Measurements from ENCODE around the gene CHCHD1. TPM values are rescaled to one million over a fixed set of nuclear protein-coding genes. Genes with fewer than 3 reads are reported as not detected.
A peak's percentile ranks its signal among the peaks of the same experiment; 100 is the strongest.

The CHCHD1 gene
- total and polyA plus RNA-seq, 3 experiments from 2014 or later: 35.8 to 52.6 (median 37.2) TPM

DNA sequence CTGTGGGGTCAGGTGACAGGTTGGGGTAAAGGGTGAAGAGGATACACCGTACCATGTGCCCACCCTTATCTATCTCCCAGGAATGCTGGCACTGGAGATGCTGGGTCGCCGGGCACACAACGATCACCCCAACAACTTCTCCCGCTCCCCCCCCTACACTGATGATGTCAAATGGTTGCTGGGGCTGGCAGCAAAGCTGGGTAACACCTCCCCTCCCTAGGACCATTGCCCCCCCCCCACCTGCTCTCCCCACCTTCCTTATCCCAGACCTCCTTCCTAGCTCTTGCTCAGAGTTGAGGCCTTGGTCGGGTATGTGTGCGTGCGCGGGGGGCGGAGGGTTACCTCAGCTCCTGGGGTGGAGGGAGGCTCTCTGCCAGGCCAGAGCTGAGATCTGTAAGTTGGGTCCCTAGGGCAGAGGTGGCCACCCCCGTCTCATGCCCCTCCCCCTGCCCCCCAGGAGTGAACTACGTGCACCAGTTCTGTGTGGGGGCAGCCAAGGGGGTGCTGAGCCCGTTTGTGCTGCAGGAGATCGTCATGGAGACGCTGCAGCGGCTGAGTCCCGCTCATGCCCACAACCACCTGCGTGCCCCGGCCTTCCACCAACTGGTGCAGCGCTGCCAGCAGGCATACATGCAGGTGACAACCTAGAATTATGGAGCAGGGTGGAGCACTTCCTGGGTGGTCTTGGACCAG lies 18.9 kb downstream of the CHCHD1 start:
- Mint-ChIP-seq H3K27ac (peak overlapping the region in 1 of 8 donors; percentile 7), H3K9me3 (no peaks in the 10 kb centered on the region), H3K4me3 (no peak overlapping the region), H3K4me1 (peaks cover 2 to 9% (median 4%) of the 10 kb centered on the region in 3 donors), H3K27me3 (peaks cover 0 to 2% of the 10 kb centered on the region in 2 donors), H3K36me3 (peaks cover 0 to 88% (median 24%) of the 10 kb centered on the region in 3 donors)
- Histone ChIP-seq H3K9me3 (ENCODE audit: low read length) (no peaks in the 10 kb centered on the region), H3K27ac (ENCODE audit: low read depth, low read length) (no peak overlapping the region), H3K4me1 (ENCODE audit: insufficient read depth, low read length) (no peaks in the 10 kb centered on the region), H3K4me3 (ENCODE audit: low read length) (no peak overlapping the region), H3K27me3 (ENCODE audit: insufficient read depth, low read length, poor library complexity, severe bottlenecking) (no peaks in the 10 kb centered on the region), H3K36me3 (ENCODE audit: insufficient read depth, low read length) (peaks cover 47% of the 10 kb centered on the region)
- POLR2A ChIA-PET: no interaction called here
- CTCF ChIA-PET: no interaction called here
- no peak for DNase-seq

DNA sequence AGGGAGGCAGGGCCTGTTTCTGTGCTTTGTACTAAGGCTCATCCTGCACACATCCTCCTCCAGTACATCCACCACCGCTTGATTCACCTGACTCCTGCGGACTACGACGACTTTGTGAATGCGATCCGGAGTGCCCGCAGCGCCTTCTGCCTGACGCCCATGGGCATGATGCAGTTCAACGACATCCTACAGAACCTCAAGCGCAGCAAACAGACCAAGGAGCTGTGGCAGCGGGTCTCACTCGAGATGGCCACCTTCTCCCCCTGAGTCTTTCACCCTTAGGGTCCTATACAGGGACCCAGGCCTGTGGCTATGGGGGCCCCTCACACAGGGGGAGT lies 19.4 kb downstream of the CHCHD1 start:
- DNase-seq: no peak
- peaks cover 0 to 2% (median 0%) of the 10 kb centered on the region in 5 donors for H3K9me3 Mint-ChIP-seq
- peaks cover 4% of the 10 kb centered on the region for H3K4me1 ChIP-seq (ENCODE audit: insufficient read depth, low read length)
- H3K9me3 ChIP-seq (ENCODE audit: low read length): no peaks in the 10 kb centered on the region
- H3K36me3 Mint-ChIP-seq: peaks cover 0 to 88% (median 27%) of the 10 kb centered on the region in 3 donors
- ChIA-PET CTCF (no interaction called here), POLR2A (no interaction called here)
- peaks cover 51% of the 10 kb centered on the region for H3K36me3 ChIP-seq (ENCODE audit: insufficient read depth, low read length)
- no peaks in the 10 kb centered on the region for H3K27me3 ChIP-seq (ENCODE audit: insufficient read depth, low read length, poor library complexity, severe bottlenecking)
- peak overlapping the region in 1 of 8 donors; percentile 30 for H3K27ac Mint-ChIP-seq
- H3K4me3 ChIP-seq (ENCODE audit: low read length): no peak overlapping the region
- H3K4me1 Mint-ChIP-seq: peaks cover 7 to 14% (median 9%) of the 10 kb centered on the region in 3 donors
- no peak overlapping the region for H3K27ac ChIP-seq (ENCODE audit: low read depth, low read length)
- H3K4me3 Mint-ChIP-seq: no peak overlapping the region
- peaks cover 0 to 2% of the 10 kb centered on the region in 2 donors for H3K27me3 Mint-ChIP-seq

DNA sequence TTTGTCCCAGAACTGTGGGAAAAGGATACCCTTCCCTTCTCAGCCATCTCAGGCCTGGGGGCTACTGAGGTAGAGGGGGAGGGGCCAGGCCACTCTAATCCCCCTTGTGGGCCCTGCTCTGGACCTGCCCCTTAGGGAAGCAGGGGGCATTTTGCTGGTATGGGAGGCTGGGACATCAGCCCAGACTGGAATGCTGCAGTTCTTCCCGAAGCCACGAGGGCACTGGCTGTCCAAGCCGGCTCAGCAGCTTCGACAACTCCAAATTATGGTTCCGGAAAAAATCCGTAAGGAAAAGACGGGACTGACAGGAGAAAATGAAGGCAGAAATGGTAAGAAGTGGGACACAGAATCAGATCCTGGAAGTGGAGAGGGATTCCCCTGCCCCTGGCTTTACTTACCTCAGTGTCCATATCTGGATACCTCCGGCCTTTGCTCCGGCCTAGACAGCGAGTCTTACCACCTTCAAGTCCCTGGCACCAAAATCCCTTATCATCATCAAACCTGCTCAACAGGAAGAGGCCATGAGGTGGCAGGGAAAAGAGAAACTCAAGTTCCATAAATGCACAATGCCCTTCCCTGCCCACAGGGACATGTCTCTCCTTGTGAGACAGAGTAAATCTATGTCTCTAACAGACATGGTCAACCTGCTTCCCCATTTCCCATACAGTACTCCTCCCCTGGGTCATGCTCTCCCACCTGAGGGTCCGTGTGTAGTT lies 20.6 kb downstream of the CHCHD1 start:
- H3K27me3 ChIP-seq (ENCODE audit: insufficient read depth, low read length, poor library complexity, severe bottlenecking): no peaks in the 10 kb centered on the region
- peaks cover 6 to 89% (median 31%) of the 10 kb centered on the region in 3 donors for H3K36me3 Mint-ChIP-seq
- peaks cover 16% of the 10 kb centered on the region for H3K4me1 ChIP-seq (ENCODE audit: insufficient read depth, low read length)
- H3K4me1 Mint-ChIP-seq: peaks cover 19 to 26% (median 21%) of the 10 kb centered on the region in 3 donors
- no peak overlapping the region for H3K27ac ChIP-seq (ENCODE audit: low read depth, low read length)
- peak overlapping the region in 4 of 8 donors; percentile 43 to 93 (median 68) for H3K27ac Mint-ChIP-seq
- peaks cover 52% of the 10 kb centered on the region for H3K36me3 ChIP-seq (ENCODE audit: insufficient read depth, low read length)
- no peak for DNase-seq
- peaks cover 0 to 2% (median 0%) of the 10 kb centered on the region in 5 donors for H3K9me3 Mint-ChIP-seq
- H3K27me3 Mint-ChIP-seq: peaks cover 0 to 2% of the 10 kb centered on the region in 2 donors
- H3K4me3 ChIP-seq (ENCODE audit: low read length): no peak overlapping the region
- no peak overlapping the region for H3K4me3 Mint-ChIP-seq
- H3K9me3 ChIP-seq (ENCODE audit: low read length): no peaks in the 10 kb centered on the region
- CTCF ChIA-PET: no interaction called here
- POLR2A ChIA-PET: no interaction called here

DNA sequence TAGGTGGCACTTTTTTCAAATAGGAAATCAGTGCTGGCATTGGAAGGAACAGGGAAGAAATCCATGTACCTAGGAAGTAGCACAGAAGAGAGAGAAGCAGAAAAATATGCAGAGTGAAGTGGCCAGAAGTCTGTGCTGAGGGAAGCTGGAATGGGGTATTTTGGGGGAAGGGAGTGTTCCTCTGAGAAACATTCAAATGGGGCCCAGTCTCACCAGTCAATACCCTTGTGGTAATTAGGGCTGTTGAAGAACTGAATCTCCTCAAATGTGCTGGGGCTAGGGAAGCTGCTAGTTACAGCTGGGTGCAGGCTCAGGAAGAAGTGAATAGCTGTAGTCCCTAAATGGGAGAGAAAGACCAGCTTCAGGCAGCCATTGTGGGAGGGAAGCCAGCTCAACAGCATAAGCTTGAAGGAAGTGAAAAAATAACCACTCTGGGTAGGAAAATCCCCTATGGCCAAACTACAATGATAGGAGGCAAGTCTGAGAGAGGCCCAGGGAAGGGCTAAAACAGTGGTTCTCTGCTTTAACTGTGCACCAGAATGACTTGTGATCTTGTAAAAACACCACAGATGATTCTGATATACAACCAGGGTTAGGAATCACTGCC lies 21.9 kb downstream of the CHCHD1 start:
- Histone ChIP-seq H3K4me3 (ENCODE audit: low read length) (no peak overlapping the region), H3K36me3 (ENCODE audit: insufficient read depth, low read length) (peaks cover 63% of the 10 kb centered on the region), H3K27me3 (ENCODE audit: insufficient read depth, low read length, poor library complexity, severe bottlenecking) (no peaks in the 10 kb centered on the region), H3K9me3 (ENCODE audit: low read length) (no peaks in the 10 kb centered on the region), H3K4me1 (ENCODE audit: insufficient read depth, low read length) (peaks cover 27% of the 10 kb centered on the region), H3K27ac (ENCODE audit: low read depth, low read length) (no peak overlapping the region)
- CTCF ChIA-PET: no interaction called here
- no peak for DNase-seq
- peaks cover 0 to 2% of the 10 kb centered on the region in 2 donors for H3K27me3 Mint-ChIP-seq
- H3K4me1 Mint-ChIP-seq: peaks cover 27 to 39% (median 29%) of the 10 kb centered on the region in 3 donors
- H3K4me3 Mint-ChIP-seq: no peak overlapping the region
- peaks cover 6 to 89% (median 27%) of the 10 kb centered on the region in 3 donors for H3K36me3 Mint-ChIP-seq
- H3K9me3 Mint-ChIP-seq: peaks cover 0 to 2% (median 0%) of the 10 kb centered on the region in 5 donors
- POLR2A ChIA-PET: interaction anchor here (0.7 to 1.1 kb wide), 2 partner anchors 21 to 31 kb away, joined by 3 read pairs; no protein-coding TSS in a partner anchor
- peak overlapping the region in 6 of 8 donors; percentile 45 to 68 (median 54) for H3K27ac Mint-ChIP-seq

DNA sequence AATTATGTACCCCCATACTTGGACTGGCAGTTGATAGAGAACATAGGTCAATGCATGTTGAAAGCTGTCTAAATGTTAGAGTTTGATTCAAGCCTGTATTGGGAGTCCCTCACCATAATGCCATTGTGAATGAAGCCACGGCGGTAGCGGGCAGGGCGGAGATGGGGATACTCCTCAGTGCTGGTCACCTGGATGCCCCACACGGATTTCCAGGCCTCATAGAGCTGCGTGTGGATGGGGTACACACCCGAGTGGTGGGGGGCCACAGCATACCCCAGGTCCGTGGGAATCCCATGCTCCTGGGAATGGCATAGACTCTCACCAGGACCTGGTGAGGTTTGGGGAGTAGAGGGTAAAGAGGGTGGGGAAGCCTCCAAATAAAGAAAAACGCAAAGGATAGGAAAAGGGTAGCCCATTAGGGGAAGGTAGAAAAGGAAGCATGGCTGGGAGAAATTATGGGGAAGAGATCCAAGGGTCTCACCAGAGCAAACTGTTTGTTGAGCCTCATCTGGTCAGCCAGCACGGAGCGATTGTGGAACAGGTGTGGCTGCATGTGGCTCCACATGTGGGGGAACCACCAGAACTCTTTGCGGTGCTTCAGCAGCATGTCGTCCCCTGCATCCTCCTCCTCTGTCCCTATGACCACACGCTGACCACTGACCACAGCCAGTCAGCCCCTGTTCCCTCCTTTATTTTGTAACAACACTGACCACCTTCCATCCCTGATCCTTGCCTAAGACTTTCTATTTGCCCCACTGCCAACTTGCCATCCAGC lies 24.5 kb downstream of the CHCHD1 start:
- H3K4me1 ChIP-seq (ENCODE audit: insufficient read depth, low read length): peaks cover 41% of the 10 kb centered on the region
- DNase-seq: no peak
- ChIA-PET POLR2A (interaction anchor here (0.6 kb wide), 1 partner anchor 27 kb away, joined by 5 read pairs; no protein-coding TSS in a partner anchor), CTCF (interaction anchor here (1.0 kb wide), 1 partner anchor 73 kb away, joined by 3 read pairs; no protein-coding TSS in a partner anchor)
- Mint-ChIP-seq H3K4me3 (peak overlapping the region in 2 of 7 donors; percentile 30 to 31), H3K27me3 (no peaks in the 10 kb centered on the region), H3K9me3 (peaks cover 0 to 2% (median 0%) of the 10 kb centered on the region in 5 donors), H3K4me1 (peaks cover 41 to 59% (median 48%) of the 10 kb centered on the region in 3 donors), H3K36me3 (peaks cover 6 to 83% (median 29%) of the 10 kb centered on the region in 3 donors), H3K27ac (peak overlapping the region; percentile 4 to 82 (median 43))
- no peak overlapping the region for H3K27ac ChIP-seq (ENCODE audit: low read depth, low read length)
- peaks cover 60% of the 10 kb centered on the region for H3K36me3 ChIP-seq (ENCODE audit: insufficient read depth, low read length)
- no peak overlapping the region for H3K4me3 ChIP-seq (ENCODE audit: low read length)
- no peaks in the 10 kb centered on the region for H3K27me3 ChIP-seq (ENCODE audit: insufficient read depth, low read length, poor library complexity, severe bottlenecking)
- no peaks in the 10 kb centered on the region for H3K9me3 ChIP-seq (ENCODE audit: low read length)

DNA sequence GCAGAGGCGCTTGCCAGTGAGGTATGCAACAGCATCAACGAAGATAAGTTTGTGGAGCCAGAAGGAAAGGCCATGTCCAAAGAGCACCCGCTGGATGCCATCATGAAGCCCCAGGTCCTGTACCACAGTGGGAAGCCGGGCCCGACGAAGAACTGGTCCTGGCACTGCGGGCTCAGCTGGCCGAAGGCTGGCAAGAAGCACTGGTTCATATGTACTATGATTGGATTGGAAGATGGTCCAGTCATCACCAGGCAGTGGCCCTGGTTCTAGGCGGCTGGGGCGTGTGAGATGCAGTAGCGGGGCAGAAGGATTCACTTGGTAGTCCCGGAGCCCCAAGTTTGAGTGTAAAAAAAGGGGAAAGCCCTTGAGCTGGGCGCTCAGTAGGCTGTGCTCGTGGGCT lies 25.6 kb downstream of the CHCHD1 start:
- Histone ChIP-seq H3K27ac (ENCODE audit: low read depth, low read length) (no peak overlapping the region), H3K4me1 (ENCODE audit: insufficient read depth, low read length) (peaks cover 41% of the 10 kb centered on the region), H3K4me3 (ENCODE audit: low read length) (no peak overlapping the region), H3K9me3 (ENCODE audit: low read length) (no peaks in the 10 kb centered on the region), H3K36me3 (ENCODE audit: insufficient read depth, low read length) (peaks cover 49% of the 10 kb centered on the region), H3K27me3 (ENCODE audit: insufficient read depth, low read length, poor library complexity, severe bottlenecking) (no peaks in the 10 kb centered on the region)
- ChIA-PET POLR2A (interaction anchor here (0.5 to 1.0 kb wide), 3 partner anchors 28 to 1119 kb away, joined by 3 to 4 read pairs (median 3); no protein-coding TSS in a partner anchor), CTCF (interaction anchor here (1.0 to 1.3 kb wide), 2 partner anchors 34 to 72 kb away, joined by 3 to 5 read pairs; no protein-coding TSS in a partner anchor)
- peaks cover 0 to 2% (median 0%) of the 10 kb centered on the region in 5 donors for H3K9me3 Mint-ChIP-seq
- H3K4me1 Mint-ChIP-seq: peaks cover 41 to 59% (median 48%) of the 10 kb centered on the region in 3 donors
- peak overlapping the region in 3 of 8 donors; percentile 53 to 85 (median 75) for H3K27ac Mint-ChIP-seq
- H3K36me3 Mint-ChIP-seq: peaks cover 6 to 73% (median 29%) of the 10 kb centered on the region in 3 donors
- peak overlapping the region in 2 of 7 donors; percentile 30 to 93 for H3K4me3 Mint-ChIP-seq
- DNase-seq: no peak
- H3K27me3 Mint-ChIP-seq: no peaks in the 10 kb centered on the region

Data from CD8-positive, alpha-beta memory T cell (primary cell).